Mesenchymal stem cell (in vitro differentiated cells and primary cell): ENCODE data around the gene GTF3C5.
A peak's percentile ranks its signal among the peaks of the same experiment; 100 is the strongest.

Source experiments
- DNase-seq: peaks from one replicate; pipeline ENCODE4 v3.0.0-alpha.2; 2013
- H2AFZ ChIP-seq: one replicate; pipeline ENCODE4 v1.6.1; 2013; ENCODE audit warnings: low read depth, mild to moderate bottlenecking, control low read depth, inconsistent platforms, low read length, moderate library complexity
- H2AK5ac ChIP-seq: 2 replicates; pipeline ENCODE4 v1.6.1; 2013; ENCODE audit warnings: low read length, moderate library complexity, mild to moderate bottlenecking, inconsistent platforms; ENCODE audit not compliant: severe bottlenecking
- H2BK120ac ChIP-seq: one replicate; pipeline ENCODE4 v1.6.1; 2013; ENCODE audit warnings: low read depth, mild to moderate bottlenecking, inconsistent platforms, low read length, moderate library complexity
- H2BK12ac ChIP-seq, 2 experiments: one replicate each; pipeline ENCODE4 v1.6.1; 2013; ENCODE audit warnings: inconsistent platforms in 2 of 2, low read length in 2 of 2, mild to moderate bottlenecking in 2 of 2, moderate library complexity in 2 of 2, control low read depth in 1 of 2
- H2BK15ac ChIP-seq: one replicate; pipeline ENCODE4 v1.6.1; 2013; ENCODE audit warnings: mild to moderate bottlenecking, low read depth, inconsistent platforms; ENCODE audit not compliant: poor library complexity, severe bottlenecking
- H2BK5ac ChIP-seq: 2 replicates; pipeline ENCODE4 v1.6.1; 2013; ENCODE audit warnings: low read depth, mild to moderate bottlenecking, low read length, control low read depth, inconsistent platforms; ENCODE audit not compliant: poor library complexity, severe bottlenecking
- H3K14ac ChIP-seq, 2 experiments: one replicate each; pipeline ENCODE4 v1.6.1; 2013; ENCODE audit warnings: inconsistent platforms in 2 of 2, low read length in 2 of 2, control low read depth in 1 of 2, mild to moderate bottlenecking in 1 of 2, moderate library complexity in 1 of 2
- H3K18ac ChIP-seq, 2 experiments: one replicate each; pipeline ENCODE4 v1.6.1; 2013; ENCODE audit warnings: inconsistent platforms in 2 of 2, low read length in 2 of 2, control low read depth in 1 of 2, low read depth in 1 of 2, mild to moderate bottlenecking in 1 of 2
- H3K23ac ChIP-seq, 2 experiments: one replicate each; pipeline ENCODE4 v1.6.1; 2013; ENCODE audit warnings: inconsistent platforms in 2 of 2, low read length in 2 of 2, mild to moderate bottlenecking in 2 of 2, moderate library complexity in 2 of 2, control low read depth in 1 of 2
- H3K27ac ChIP-seq: 2 replicates; pipeline ENCODE4 v1.5.1; 2013; ENCODE audit warnings: mild to moderate bottlenecking, moderate library complexity, low read length, control low read depth, inconsistent platforms; ENCODE audit not compliant: poor library complexity, severe bottlenecking
- H3K27me3 ChIP-seq, 2 experiments: 2 replicates each; pipeline versions ENCODE4 v1.6.1 to v1.7.0; 2013; ENCODE audit warnings: low read length in 2 of 2, mild to moderate bottlenecking in 2 of 2, moderate library complexity in 2 of 2, control low read depth in 1 of 2, inconsistent platforms in 1 of 2; ENCODE audit not compliant: control insufficient read depth in 1 of 2, insufficient read depth in 1 of 2
- H3K36me3 ChIP-seq, 2 experiments: 2 replicates each; pipeline versions ENCODE4 v1.6.1 to v1.7.0; 2013; ENCODE audit warnings: low read length in 2 of 2, control low read depth in 1 of 2, inconsistent platforms in 1 of 2, low read depth in 1 of 2, mild to moderate bottlenecking in 1 of 2; ENCODE audit not compliant: insufficient read depth in 2 of 2, control insufficient read depth in 1 of 2
- H3K4ac ChIP-seq, 2 experiments: one replicate each; pipeline ENCODE4 v1.6.1; 2013; ENCODE audit warnings: inconsistent platforms in 2 of 2, low read length in 2 of 2, mild to moderate bottlenecking in 2 of 2, moderate library complexity in 2 of 2, control low read depth in 1 of 2, low read depth in 1 of 2
- H3K4me1 ChIP-seq: 2 replicates; pipeline ENCODE4 v1.6.1; 2013; ENCODE audit warnings: low read depth, low read length, control low read depth; ENCODE audit not compliant: control insufficient read depth, insufficient read depth
- H3K4me2 ChIP-seq: 2 replicates; pipeline ENCODE4 v1.6.1; 2013; ENCODE audit warnings: low read length, mild to moderate bottlenecking, inconsistent platforms; ENCODE audit not compliant: poor library complexity, severe bottlenecking
- H3K4me3 ChIP-seq, 2 experiments: 2 replicates each; pipeline versions ENCODE4 v1.5.1 to v1.7.0; 2013; ENCODE audit warnings: low read length in 2 of 2, mild to moderate bottlenecking in 2 of 2, control low read depth in 1 of 2, low read depth in 1 of 2; ENCODE audit not compliant: insufficient read depth in 1 of 2
- H3K79me1 ChIP-seq: replicated peaks from 2 replicates; pipeline ENCODE4 v1.6.1; 2013; ENCODE audit warnings: mild to moderate bottlenecking, control low read depth, low read length, inconsistent platforms; ENCODE audit not compliant: poor library complexity, severe bottlenecking
- H3K9ac ChIP-seq: 2 replicates; pipeline ENCODE4 v1.7.0; 2013; ENCODE audit warnings: mild to moderate bottlenecking, low read length, moderate library complexity
- H3K9me3 ChIP-seq: 2 replicates; pipeline ENCODE4 v1.7.0; 2013; ENCODE audit warnings: mild to moderate bottlenecking, low read length; ENCODE audit not compliant: control insufficient read depth
- H4K8ac ChIP-seq: one replicate; pipeline ENCODE4 v1.6.1; 2013; ENCODE audit warnings: inconsistent platforms, mild to moderate bottlenecking, low read length, moderate library complexity
- H4K91ac ChIP-seq: one replicate; pipeline ENCODE4 v1.6.1; 2013; ENCODE audit warnings: mild to moderate bottlenecking, low read length, inconsistent platforms
- WGBS: methylation state at CpG from one replicate; pipeline ENCODE4 v1.1.7; 2013; ENCODE audit warnings: mixed read lengths; 5-methylcytosine and 5-hydroxymethylcytosine counted together

Gene GTF3C5

GRCh38 chr9:133054966-133055365, 24.2 kb downstream of the GTF3C5 start:
- no peak overlapping the region for H2BK12ac ChIP-seq
- peaks cover 69 to 77% of the 10 kb centered on the region in 2 experiments for H3K36me3 ChIP-seq
- H4K91ac ChIP-seq, result no peak overlapping the region
- peak overlapping the region; percentile 60 for H3K27ac ChIP-seq
- H3K4me3 ChIP-seq, result no peak overlapping the region
- H2BK5ac ChIP-seq, result no peak overlapping the region
- H2AK5ac ChIP-seq, result peak overlapping the region; percentile 49
- no peaks in the 10 kb centered on the region for H3K27me3 ChIP-seq
- no peak overlapping the region for H2BK15ac ChIP-seq
- H3K4me2 ChIP-seq, result peak overlapping the region; percentile 5
- no peak overlapping the region for H2BK120ac ChIP-seq
- H3K14ac ChIP-seq, result no peak overlapping the region
- H3K9ac ChIP-seq, result no peak overlapping the region
- no peak for DNase-seq
- peaks cover 55% of the 10 kb centered on the region for H3K4me1 ChIP-seq
- 92% methylated on average over 16 of the region's 16 CpGs for WGBS
- no peak overlapping the region for H4K8ac ChIP-seq
- H3K4ac ChIP-seq, result no peak overlapping the region
- no peak overlapping the region for H3K18ac ChIP-seq
- no peak overlapping the region for H2AFZ ChIP-seq
- peaks cover 10% of the 10 kb centered on the region for H3K79me1 ChIP-seq
- no peak overlapping the region for H3K23ac ChIP-seq
- H3K9me3 ChIP-seq, result no peaks in the 10 kb centered on the region

DNA sequence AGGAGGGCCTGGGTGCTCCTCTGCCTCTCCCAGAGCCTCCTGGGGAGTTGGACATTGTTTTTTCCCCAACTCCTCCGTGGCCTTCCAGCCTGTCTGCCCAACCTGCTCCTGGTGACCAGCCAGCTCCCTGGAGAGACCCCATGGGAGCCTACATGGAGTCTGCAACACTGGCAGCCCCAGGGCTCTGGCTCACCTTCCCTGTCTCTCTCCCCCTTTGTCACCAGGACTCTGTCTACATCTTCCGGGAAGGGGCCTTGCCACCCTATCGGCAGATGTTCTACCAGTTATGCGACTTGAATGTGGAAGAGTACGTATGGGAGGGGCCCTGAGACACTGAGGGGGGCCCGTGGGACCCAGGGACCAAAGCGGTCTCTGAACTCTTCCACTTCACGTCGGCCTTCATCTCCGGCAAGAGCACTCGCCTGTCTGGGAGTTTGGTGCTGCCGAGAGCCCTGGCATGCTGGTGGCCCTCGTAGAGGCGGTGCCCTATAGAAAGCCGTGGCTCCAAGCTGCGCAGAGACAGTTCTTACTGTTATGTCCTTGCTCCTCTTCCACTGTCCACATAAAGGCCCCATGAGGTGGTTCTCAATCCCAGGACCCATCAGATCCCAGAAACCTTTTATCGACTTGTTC, 25.1 kb downstream of the GTF3C5 start:
- Histone ChIP-seq H2BK120ac (no peak overlapping the region), H3K4me1 (peaks cover 50% of the 10 kb centered on the region), H3K4ac (no peak overlapping the region), H3K79me1 (peaks cover 10% of the 10 kb centered on the region), H4K8ac (no peak overlapping the region), H3K4me3 (no peak overlapping the region), H2BK12ac (no peak overlapping the region), H3K14ac (no peak overlapping the region), H2AK5ac (peak overlapping the region; percentile 24), H3K27me3 (no peaks in the 10 kb centered on the region), H3K4me2 (no peak overlapping the region), H2BK5ac (peak overlapping the region; percentile 36), H3K18ac (no peak overlapping the region), H3K9ac (no peak overlapping the region), H3K9me3 (no peaks in the 10 kb centered on the region), H3K36me3 (peaks cover 69% of the 10 kb centered on the region in 2 experiments), H2AFZ (no peak overlapping the region), H3K27ac (peak overlapping the region; percentile 2), H4K91ac (no peak overlapping the region), H2BK15ac (no peak overlapping the region), H3K23ac (no peak overlapping the region)
- 97% methylated on average over 16 of the region's 17 CpGs for WGBS
- no peak for DNase-seq

- Histone ChIP-seq H3K9ac (no peak overlapping the region), H4K8ac (no peak overlapping the region), H3K4me3 (no peak overlapping the region), H3K18ac (no peak overlapping the region), H3K14ac (no peak overlapping the region), H3K4me1 (peaks cover 51% of the 10 kb centered on the region), H2AK5ac (peak overlapping the region; percentile 24), H2BK15ac (no peak overlapping the region), H3K23ac (no peak overlapping the region), H3K27me3 (no peaks in the 10 kb centered on the region), H3K36me3 (peaks cover 63% of the 10 kb centered on the region in 2 experiments), H2BK12ac (no peak overlapping the region), H2AFZ (no peak overlapping the region), H3K27ac (no peak overlapping the region), H2BK5ac (no peak overlapping the region), H3K79me1 (peaks cover 9% of the 10 kb centered on the region), H4K91ac (no peak overlapping the region), H3K9me3 (no peaks in the 10 kb centered on the region), H2BK120ac (no peak overlapping the region), H3K4ac (no peak overlapping the region), H3K4me2 (no peak overlapping the region)
- WGBS, result 96% methylated on average over 13 of the region's 13 CpGs
- DNase-seq, result no peak
Measured at GRCh38 chr9:133056533-133056932, 25.7 kb downstream of the GTF3C5 start.

DNA sequence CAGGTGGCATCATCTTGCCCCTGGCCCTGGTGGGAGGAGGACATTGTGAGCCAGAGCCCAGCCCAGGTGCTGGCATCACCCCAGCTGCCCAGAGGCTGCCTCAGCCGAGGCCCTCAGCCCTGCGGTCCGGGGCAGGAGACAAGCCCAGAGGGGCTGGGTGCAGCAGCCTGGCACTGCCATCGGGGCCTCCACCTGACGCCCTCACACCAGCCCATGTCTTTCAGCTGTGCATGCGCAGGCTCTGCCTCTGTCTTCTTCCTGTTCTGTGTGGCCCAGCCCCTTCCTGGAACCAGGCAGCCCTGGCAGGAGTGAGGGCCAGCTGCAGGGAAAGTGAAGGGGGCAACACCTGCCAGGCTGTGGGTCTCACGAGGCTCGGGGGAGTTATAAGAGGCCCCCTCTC, 26.2 kb downstream of the GTF3C5 start:
- no peak overlapping the region for H3K14ac ChIP-seq
- no peak overlapping the region for H3K4ac ChIP-seq
- peaks cover 58 to 59% of the 10 kb centered on the region in 2 experiments for H3K36me3 ChIP-seq
- H3K79me1 ChIP-seq, result peaks cover 5% of the 10 kb centered on the region
- H3K4me1 ChIP-seq, result peaks cover 48% of the 10 kb centered on the region
- H2AFZ ChIP-seq, result no peak overlapping the region
- H2BK15ac ChIP-seq, result no peak overlapping the region
- no peaks in the 10 kb centered on the region for H3K9me3 ChIP-seq
- H4K91ac ChIP-seq, result no peak overlapping the region
- no peak overlapping the region for H3K23ac ChIP-seq
- H3K18ac ChIP-seq, result no peak overlapping the region
- no peak overlapping the region for H3K9ac ChIP-seq
- H3K4me3 ChIP-seq, result no peak overlapping the region
- no peak overlapping the region for H4K8ac ChIP-seq
- H2BK120ac ChIP-seq, result no peak overlapping the region
- WGBS, result 99% methylated on average over 8 of the region's 8 CpGs
- no peak overlapping the region for H3K4me2 ChIP-seq
- peak overlapping the region; percentile 33 for H2AK5ac ChIP-seq
- DNase-seq, result no peak
- H3K27ac ChIP-seq, result no peak overlapping the region
- no peak overlapping the region for H2BK12ac ChIP-seq
- H2BK5ac ChIP-seq, result no peak overlapping the region
- no peaks in the 10 kb centered on the region for H3K27me3 ChIP-seq
